HL-60 (cell line): ENCODE measurements around the gene ZC3H7A.

Experiments used
- DNase-seq, 2 experiments: peaks; one replicate each; pipeline ENCODE4 v3.0.0-alpha.2; 2010 to 2020; ENCODE audit warnings: low read depth in 1 of 2, low spot score in 1 of 2
- H3K27ac ChIP-seq: fragments of 250-450 bp; sonication (Bioruptor Pico); replicated peaks from 2 replicates; pipeline ENCODE4 v1.5.1; 2020; ENCODE audit warnings: mild to moderate bottlenecking, moderate library complexity
- H3K27me3 ChIP-seq: fragments of 250-450 bp; sonication (Bioruptor Pico); 2 replicates; pipeline ENCODE4 v1.5.1; 2021; ENCODE audit warnings: mild to moderate bottlenecking, moderate library complexity; ENCODE audit not compliant: insufficient read depth, poor library complexity, severe bottlenecking
- H3K4me3 ChIP-seq: replicated peaks from 2 replicates; pipeline ENCODE4 v1.5.1; 2011; ENCODE audit warnings: mild to moderate bottlenecking, control low read depth, low read length; ENCODE audit not compliant: insufficient read depth
- GABPA ChIP-seq: IDR thresholded peaks from 2 replicates; pipeline ENCODE4 v1.6.1; 2012; ENCODE audit warnings: low read depth
- POLR2AphosphoS5 ChIP-seq: IDR thresholded peaks from 2 replicates; pipeline ENCODE4 v1.6.1; 2012; ENCODE audit warnings: low read depth
- SPI1 ChIP-seq: IDR thresholded peaks from 2 replicates; pipeline ENCODE4 v1.6.1; 2012; ENCODE audit warnings: low read depth, mild to moderate bottlenecking, borderline replicate concordance
- TF ChIP-seq, protein P1 (sequence below): IDR thresholded peaks from one replicate; pipeline ENCODE4 v1.5.1; 2011; ENCODE audit warnings: low read length, control low read depth, inconsistent platforms; ENCODE audit not compliant: insufficient read depth
- TF ChIP-seq, protein P2 (sequence below): IDR thresholded peaks from 2 replicates; pipeline ENCODE4 v1.6.1; 2012; ENCODE audit warnings: low read depth; ENCODE audit not compliant: insufficient replicate concordance

ZC3H7A gene

DNA sequence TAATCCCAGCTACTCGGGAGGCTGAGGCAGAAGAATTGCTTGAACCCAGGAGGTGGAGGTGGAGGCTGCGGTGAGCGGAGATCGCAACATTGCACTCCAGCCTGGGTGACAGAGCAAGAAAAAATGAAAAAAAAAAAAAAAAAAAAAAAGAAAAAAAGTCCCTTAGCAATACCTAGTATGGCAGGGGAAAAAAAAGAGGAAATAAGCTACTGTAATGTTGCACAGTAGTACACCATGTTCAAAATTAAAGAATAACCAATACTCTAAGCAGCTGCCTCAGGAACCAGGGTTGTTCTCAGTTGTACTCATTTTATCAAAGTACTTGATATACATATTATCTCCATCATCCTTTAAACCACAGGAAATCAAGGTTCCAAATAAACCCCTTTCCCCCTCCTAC lies 37.1 kb downstream of the ZC3H7A start:
- H3K27me3 ChIP-seq, result no peaks in the 10 kb centered on the region
- no peak for DNase-seq
- no peak for TF ChIP-seq SPI1
- TF ChIP-seq, protein P1, sequence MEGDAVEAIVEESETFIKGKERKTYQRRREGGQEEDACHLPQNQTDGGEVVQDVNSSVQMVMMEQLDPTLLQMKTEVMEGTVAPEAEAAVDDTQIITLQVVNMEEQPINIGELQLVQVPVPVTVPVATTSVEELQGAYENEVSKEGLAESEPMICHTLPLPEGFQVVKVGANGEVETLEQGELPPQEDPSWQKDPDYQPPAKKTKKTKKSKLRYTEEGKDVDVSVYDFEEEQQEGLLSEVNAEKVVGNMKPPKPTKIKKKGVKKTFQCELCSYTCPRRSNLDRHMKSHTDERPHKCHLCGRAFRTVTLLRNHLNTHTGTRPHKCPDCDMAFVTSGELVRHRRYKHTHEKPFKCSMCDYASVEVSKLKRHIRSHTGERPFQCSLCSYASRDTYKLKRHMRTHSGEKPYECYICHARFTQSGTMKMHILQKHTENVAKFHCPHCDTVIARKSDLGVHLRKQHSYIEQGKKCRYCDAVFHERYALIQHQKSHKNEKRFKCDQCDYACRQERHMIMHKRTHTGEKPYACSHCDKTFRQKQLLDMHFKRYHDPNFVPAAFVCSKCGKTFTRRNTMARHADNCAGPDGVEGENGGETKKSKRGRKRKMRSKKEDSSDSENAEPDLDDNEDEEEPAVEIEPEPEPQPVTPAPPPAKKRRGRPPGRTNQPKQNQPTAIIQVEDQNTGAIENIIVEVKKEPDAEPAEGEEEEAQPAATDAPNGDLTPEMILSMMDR, result no peak
- TF ChIP-seq POLR2AphosphoS5, result no peak
- no peak for TF ChIP-seq GABPA
- H3K27ac ChIP-seq, result no peak overlapping the region
- no peak overlapping the region for H3K4me3 ChIP-seq

DNA sequence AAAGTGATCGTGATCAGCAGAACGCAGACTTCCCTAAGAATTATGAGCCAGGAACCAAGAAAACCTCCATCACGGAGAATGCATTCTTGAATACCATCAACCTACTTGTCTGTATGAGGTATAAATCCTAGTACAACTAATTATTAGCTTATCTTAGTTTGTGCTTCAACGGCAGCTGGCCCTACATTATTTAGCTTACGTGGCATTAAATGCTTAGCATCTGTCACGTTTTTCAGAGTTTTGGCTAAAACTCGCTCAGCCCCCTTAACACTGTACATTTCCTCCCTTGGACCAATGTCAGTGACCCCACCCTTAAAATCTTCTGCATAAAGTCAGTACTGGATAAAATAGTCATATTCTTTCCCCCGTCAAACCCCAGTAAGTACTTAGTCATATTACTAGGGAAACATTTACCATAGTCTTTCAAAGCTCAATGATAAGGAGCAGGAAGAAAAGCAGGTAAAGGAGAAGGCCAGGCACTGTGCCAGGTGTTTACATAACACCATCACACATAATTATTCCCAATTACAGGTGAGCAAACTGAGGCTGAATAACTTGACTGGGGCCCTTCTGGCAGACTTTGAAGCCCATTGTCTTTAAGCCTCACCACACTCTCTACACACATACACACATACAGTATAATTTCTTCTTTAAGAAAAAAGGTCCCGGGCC lies 37.8 kb downstream of the ZC3H7A start:
- no peaks in the 10 kb centered on the region for H3K27me3 ChIP-seq
- TF ChIP-seq GABPA (no peak), POLR2AphosphoS5 (no peak), SPI1 (no peak)
- TF ChIP-seq, protein P1, result no peak
- TF ChIP-seq, protein P2, sequence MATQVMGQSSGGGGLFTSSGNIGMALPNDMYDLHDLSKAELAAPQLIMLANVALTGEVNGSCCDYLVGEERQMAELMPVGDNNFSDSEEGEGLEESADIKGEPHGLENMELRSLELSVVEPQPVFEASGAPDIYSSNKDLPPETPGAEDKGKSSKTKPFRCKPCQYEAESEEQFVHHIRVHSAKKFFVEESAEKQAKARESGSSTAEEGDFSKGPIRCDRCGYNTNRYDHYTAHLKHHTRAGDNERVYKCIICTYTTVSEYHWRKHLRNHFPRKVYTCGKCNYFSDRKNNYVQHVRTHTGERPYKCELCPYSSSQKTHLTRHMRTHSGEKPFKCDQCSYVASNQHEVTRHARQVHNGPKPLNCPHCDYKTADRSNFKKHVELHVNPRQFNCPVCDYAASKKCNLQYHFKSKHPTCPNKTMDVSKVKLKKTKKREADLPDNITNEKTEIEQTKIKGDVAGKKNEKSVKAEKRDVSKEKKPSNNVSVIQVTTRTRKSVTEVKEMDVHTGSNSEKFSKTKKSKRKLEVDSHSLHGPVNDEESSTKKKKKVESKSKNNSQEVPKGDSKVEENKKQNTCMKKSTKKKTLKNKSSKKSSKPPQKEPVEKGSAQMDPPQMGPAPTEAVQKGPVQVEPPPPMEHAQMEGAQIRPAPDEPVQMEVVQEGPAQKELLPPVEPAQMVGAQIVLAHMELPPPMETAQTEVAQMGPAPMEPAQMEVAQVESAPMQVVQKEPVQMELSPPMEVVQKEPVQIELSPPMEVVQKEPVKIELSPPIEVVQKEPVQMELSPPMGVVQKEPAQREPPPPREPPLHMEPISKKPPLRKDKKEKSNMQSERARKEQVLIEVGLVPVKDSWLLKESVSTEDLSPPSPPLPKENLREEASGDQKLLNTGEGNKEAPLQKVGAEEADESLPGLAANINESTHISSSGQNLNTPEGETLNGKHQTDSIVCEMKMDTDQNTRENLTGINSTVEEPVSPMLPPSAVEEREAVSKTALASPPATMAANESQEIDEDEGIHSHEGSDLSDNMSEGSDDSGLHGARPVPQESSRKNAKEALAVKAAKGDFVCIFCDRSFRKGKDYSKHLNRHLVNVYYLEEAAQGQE, result no peak
- DNase-seq, result no peak
- no peak overlapping the region for H3K4me3 ChIP-seq
- no peak overlapping the region for H3K27ac ChIP-seq

DNA sequence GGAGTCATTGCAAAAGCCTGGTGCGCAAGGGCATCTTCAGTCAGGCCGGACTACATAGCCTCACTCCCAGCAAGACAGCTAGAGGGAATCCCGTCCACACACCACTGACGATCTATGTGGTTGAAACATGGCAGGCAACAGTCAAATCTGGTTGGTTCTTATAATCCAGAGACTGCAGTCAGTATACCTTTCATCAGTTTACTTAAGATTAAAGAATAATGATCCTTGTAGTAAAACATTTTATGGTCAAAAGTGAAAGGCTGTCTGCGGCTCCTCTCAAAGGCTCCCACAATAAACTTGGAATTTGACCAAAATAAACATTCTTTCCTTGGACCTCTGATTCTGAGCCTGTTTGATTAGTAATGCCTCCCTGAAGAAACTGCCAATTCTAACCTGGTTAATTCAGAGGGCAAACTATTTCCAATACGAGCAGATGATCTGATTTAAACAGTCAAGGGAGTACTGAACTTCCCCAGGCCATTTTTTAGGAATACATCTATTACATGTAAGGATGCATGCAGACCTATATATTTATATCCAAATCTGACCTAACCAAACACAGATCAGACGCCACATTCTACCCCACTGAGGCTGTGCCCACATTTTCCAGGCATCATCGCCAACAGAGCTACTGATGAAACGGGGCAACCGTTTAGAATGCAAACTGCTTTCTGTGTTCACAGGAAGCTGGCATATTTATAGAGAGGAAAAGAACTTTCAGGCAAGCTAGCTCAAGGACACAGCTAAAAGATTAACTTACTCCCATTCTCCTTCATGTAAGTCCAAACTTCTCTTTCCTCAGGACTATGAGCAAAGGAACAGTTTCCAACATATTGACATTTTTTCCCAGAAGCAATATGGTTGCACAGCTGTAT lies 39.1 kb downstream of the ZC3H7A start:
- Histone ChIP-seq H3K4me3 (no peak overlapping the region), H3K27ac (no peak overlapping the region), H3K27me3 (no peaks in the 10 kb centered on the region)
- TF ChIP-seq GABPA, result no peak
- TF ChIP-seq, protein P1, result no peak
- TF ChIP-seq, protein P2, result no peak
- no peak for TF ChIP-seq POLR2AphosphoS5
- no peak for TF ChIP-seq SPI1
- no peak for DNase-seq
